Measurements from ENCODE around the gene GPNMB. TPM values are rescaled to one million over a fixed set of nuclear protein-coding genes. Genes with fewer than 3 reads are reported as not detected.
A peak's percentile ranks its signal among the peaks of the same experiment; 100 is the strongest.

GPNMB gene
- total and polyA plus RNA-seq, 2 of the 13 experiments (the other 11 are each of a cell fraction or from before 2014, with no cell fraction given) = 1.1 to 1.6 TPM

- no peak for TF ChIP-seq ZNF790 (CRISPR knock-in tag; IDR thresholded peaks at IDR 0.05; ENCODE audit: borderline replicate concordance)
- TF ChIP-seq SIN3A (IDR thresholded peaks at IDR 0.05; ENCODE audit: borderline replicate concordance, low read depth, low read length) = peak; percentile 70; the same call in 1 of the 2 replicates
- TF ChIP-seq MED8 (CRISPR knock-in tag; IDR thresholded peaks at IDR 0.05; ENCODE audit: insufficient replicate concordance) = no peak
- 0 out of 2 replicates have a peak, but pooled peaks have one; percentile 69 for TF ChIP-seq ZNF318 (CRISPR knock-in tag; IDR thresholded peaks at IDR 0.05)
- peak; percentile 86 for TF ChIP-seq DMAP1 (CRISPR knock-in tag; IDR thresholded peaks at IDR 0.05)
- TF ChIP-seq POLR2A (IDR thresholded peaks at IDR 0.05; ENCODE audit: insufficient read depth in 1 of 2, low read depth in 2 of 2, low read length in 2 of 2) = peak; percentile 90 to 92
- TF ChIP-seq MTA1 (CRISPR knock-in tag; IDR thresholded peaks at IDR 0.05; ENCODE audit: borderline replicate concordance) = peak; percentile 75; the same call in 1 of the 2 replicates
- TF ChIP-seq MLXIP (CRISPR knock-in tag; IDR thresholded peaks at IDR 0.05; ENCODE audit: borderline replicate concordance) = no peak
- no peak for TF ChIP-seq ZNF251 (CRISPR knock-in tag; IDR thresholded peaks at IDR 0.05)
- TF ChIP-seq ZNF513 (CRISPR knock-in tag; conservative IDR thresholded peaks at IDR 0.05) = no peak
- no peak for TF ChIP-seq CC2D1A (CRISPR knock-in tag; IDR thresholded peaks at IDR 0.05)
- peak; percentile 30 for TF ChIP-seq HNRNPK (IDR thresholded peaks at IDR 0.05; ENCODE audit: low read depth, low read length, poor library complexity, severe bottlenecking)
- TF ChIP-seq NBN (conservative IDR thresholded peaks at IDR 0.05) = no peak
- TF ChIP-seq SRF (IDR thresholded peaks at IDR 0.05; ENCODE audit: low read depth, low read length) = no peak
- TF ChIP-seq POLR2AphosphoS5 (IDR thresholded peaks at IDR 0.05; ENCODE audit: low read depth, low read length) = peak; percentile 93
- peak; percentile 43 for TF ChIP-seq TEAD3 (CRISPR knock-in tag; optimal IDR thresholded peaks at IDR 0.05; ENCODE audit: borderline replicate concordance)
- TF ChIP-seq ZNF260 (CRISPR knock-in tag; IDR thresholded peaks at IDR 0.05; ENCODE audit: borderline replicate concordance, low read depth) = no peak
These were observed 52.6 kb downstream of the GPNMB start, which contains the start of gene MALSU1 (continued) for GRCh38 chr7:23298885-23299769.

Data from HepG2 (cell line).